ENCODE measurements around the gene ZNF236.

DNA sequence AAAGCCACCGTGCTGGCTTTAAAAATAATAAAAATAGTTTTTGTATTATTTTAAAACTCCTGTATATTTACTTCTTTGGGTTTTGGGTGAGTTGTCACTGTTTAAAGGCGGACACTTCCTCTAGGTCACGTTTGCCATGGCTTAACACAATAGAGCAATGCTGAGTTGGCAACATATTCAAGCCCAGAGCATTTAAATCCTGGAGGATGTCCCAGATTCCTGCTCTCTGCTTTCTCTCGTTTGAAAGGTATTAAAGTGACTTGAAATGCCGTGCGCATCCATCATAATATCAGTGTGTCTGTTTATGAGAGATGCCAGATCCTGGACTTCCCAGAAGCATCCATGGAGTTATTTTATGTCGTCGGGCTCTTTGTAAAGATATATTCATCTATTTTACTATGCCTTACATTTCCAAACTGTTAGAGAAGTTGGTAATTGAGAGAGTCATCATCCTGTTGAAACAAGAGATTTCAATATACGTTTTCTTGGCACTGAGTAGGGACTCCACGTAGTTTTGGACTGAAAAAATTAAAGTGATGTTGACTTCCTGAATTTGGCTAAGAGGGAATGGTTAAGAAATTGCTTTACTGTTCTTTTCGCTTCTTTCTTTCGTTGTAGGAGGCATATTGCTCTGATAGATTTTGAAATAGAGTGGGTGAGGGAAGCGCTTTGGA, 150.6 kb downstream of the ZNF236 start:
- no peak for TF ChIP-seq EZH2phosphoT487 (IDR thresholded peaks at IDR 0.05; ENCODE audit: borderline replicate concordance, low read depth, low read length)
- no peak for TF ChIP-seq CTCF (conservative IDR thresholded peaks at IDR 0.05; ENCODE audit: low read length)
